Lung (tissue), 12 donors: ENCODE results near the gene TACR1. TPM values are rescaled to one million over a fixed set of nuclear protein-coding genes. Genes with fewer than 3 reads are reported as not detected.
A peak's percentile ranks its signal among the peaks of the same experiment; 100 is the strongest.
"Not testable (repeated sequence)": the region's sequence is repeated elsewhere in the genome, so short reads cannot be mapped to it uniquely, and the experiment has no call there.

Source experiments
- ATAC-seq: fragments of 200-7000 bp; cut with Tn5 transposase; one replicate; pipeline ENCODE4 v1.9.1; 2020; ENCODE audit warnings: moderate number of reproducible peaks; ENCODE audit not compliant: insufficient read depth, low FRiP score
- DNase-seq, 3 donors: peaks; one replicate each; pipeline ENCODE4 v3.0.0-alpha.2; 2013 to 2017
- H3K27ac ChIP-seq, 2 donors: one replicate each; pipeline ENCODE4 v1.5.1; 2013; ENCODE audit warnings: mild to moderate bottlenecking in 2 of 2, moderate library complexity in 2 of 2, control low read depth in 1 of 2, inconsistent platforms in 1 of 2, low read depth in 1 of 2, low read length in 1 of 2
- H3K27me3 ChIP-seq, 3 donors: one replicate each; pipeline ENCODE4 v1.5.1; 2013; ENCODE audit warnings: low read length in 2 of 3; ENCODE audit not compliant: control insufficient read depth in 3 of 3, insufficient read depth in 3 of 3
- H3K36me3 ChIP-seq, 4 donors: one replicate each; pipeline ENCODE4 v1.5.1; 2013; ENCODE audit warnings: low read length in 4 of 4, mild to moderate bottlenecking in 1 of 4, moderate library complexity in 1 of 4; ENCODE audit not compliant: control insufficient read depth in 4 of 4, insufficient read depth in 4 of 4
- H3K4me1 ChIP-seq, 5 donors: one replicate each; pipeline ENCODE4 v1.5.1; 2013; ENCODE audit warnings: low read length in 5 of 5, mild to moderate bottlenecking in 2 of 5, moderate library complexity in 1 of 5; ENCODE audit not compliant: control insufficient read depth in 5 of 5, insufficient read depth in 5 of 5
- H3K4me3 ChIP-seq: one replicate; pipeline ENCODE4 v1.5.1; 2013; ENCODE audit warnings: mild to moderate bottlenecking, control low read depth, moderate library complexity
- H3K9ac ChIP-seq, 2 donors: one replicate each; pipeline ENCODE4 v1.5.1; 2013; ENCODE audit warnings: low read length in 2 of 2, control low read depth in 1 of 2; ENCODE audit not compliant: insufficient read depth in 1 of 2
- H3K9me3 ChIP-seq, 4 donors: one replicate each; pipeline ENCODE4 v1.5.1; 2013; ENCODE audit warnings: low read length in 3 of 4, mild to moderate bottlenecking in 1 of 4, moderate library complexity in 1 of 4; ENCODE audit not compliant: control insufficient read depth in 4 of 4, insufficient read depth in 3 of 4
- WGBS, 2 donors: extraction: QIAGEN DNeasy Blood & Tissue Kit; methylation state at CpG; one replicate each; pipeline ENCODE4 v1.1.7; 2013; 5-methylcytosine and 5-hydroxymethylcytosine counted together
- polyA plus RNA-seq, 2 donors: library from polyadenylated mRNA; stranded (reverse); fragments of 200-250 nt; gene quantifications; one replicate each; pipeline ENCODE4 v1.2.1, GENCODE V29; 2013
- total RNA-seq, 2 donors: library from RNA; depleted of rRNA in 1 of 2; stranded (reverse); fragments of >200 nt in 1 of 2; gene quantifications; one replicate each; pipeline ENCODE4 v1.2.1, GENCODE V29; 2014 to 2021
- TF ChIP-seq, protein P1 (sequence below): IDR thresholded peaks from 2 replicates; pipeline ENCODE4 v1.5.1; 2012; ENCODE audit warnings: mild to moderate bottlenecking; ENCODE audit errors: control extremely low read depth, extremely low read depth
- donor health status: control.
- donor health status: control.
- donor health status: Bipolar disorder and iron deficiency.
- donor health status: healthy.
- donor health status: DM: yes; HTN: yes; CAD: no.

The TACR1 gene
- total and polyA plus RNA-seq, 4 donors = 0.33 to 1.6 (median 0.59) TPM

DNA sequence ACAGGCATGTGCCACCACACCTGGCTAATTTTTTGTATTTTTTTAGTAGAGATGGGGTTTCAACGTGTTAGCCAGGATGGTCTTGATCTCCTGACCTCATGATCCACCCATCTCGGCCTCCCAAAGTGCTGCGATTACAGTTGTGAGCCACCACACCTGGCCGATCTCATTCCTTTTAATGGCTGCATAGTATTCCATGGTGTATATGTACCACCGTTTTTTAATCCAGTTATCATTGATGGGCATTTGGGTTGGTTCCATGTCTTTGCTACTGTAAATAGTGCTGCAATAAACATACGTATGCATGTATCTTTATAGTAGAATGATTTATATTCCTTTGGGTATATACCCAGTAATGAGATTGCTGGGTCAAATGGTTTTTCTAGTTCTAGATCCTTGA lies 51.4 kb downstream of the TACR1 start:
- not testable (repeated sequence) for H3K27ac ChIP-seq, H3K4me3 ChIP-seq, ATAC-seq, H3K4me1 ChIP-seq, DNase-seq, H3K9me3 ChIP-seq, H3K36me3 ChIP-seq, H3K27me3 ChIP-seq, H3K9ac ChIP-seq
- WGBS, 2 donors = 94 to 96% methylated on average over 6 of the region's 6 CpGs

DNA sequence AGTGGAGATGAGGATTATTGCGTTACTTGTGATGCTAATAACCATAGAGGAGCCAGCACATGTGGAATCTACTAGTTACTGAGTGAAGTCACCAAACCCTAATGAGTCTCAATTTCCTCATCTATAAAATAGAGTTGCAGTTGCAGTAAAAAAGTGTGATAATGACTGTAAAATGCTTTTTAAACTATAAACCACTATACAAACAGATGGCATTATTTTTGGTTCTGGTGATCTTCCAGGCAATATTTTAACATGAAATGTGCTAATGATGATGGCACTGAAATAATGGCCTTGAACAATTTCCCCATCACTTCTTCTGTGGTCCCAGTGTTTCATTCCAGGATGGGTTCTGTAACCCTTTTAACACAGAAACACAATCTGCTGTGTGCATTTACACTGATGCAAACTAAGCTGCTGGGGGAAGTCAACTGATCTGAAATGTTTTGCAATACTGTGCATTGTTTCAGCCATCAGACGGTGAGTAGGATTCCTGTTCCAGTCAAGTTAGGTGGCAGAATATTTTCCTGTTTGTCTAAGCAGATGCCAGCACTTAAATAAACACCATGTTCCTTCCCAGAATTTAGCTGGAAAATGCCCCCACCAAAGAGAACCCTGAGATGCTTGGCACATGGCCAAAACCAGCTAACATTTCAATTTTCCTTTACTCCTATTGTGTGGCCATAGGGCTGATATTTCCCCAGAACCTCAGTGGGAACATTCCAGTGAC lies 52.6 kb downstream of the TACR1 start:
- no peak overlapping the region for H3K27ac ChIP-seq
- no peak overlapping the region for H3K4me3 ChIP-seq
- H3K36me3 ChIP-seq = no peaks in the 10 kb centered on the region
- TF ChIP-seq, protein P1, sequence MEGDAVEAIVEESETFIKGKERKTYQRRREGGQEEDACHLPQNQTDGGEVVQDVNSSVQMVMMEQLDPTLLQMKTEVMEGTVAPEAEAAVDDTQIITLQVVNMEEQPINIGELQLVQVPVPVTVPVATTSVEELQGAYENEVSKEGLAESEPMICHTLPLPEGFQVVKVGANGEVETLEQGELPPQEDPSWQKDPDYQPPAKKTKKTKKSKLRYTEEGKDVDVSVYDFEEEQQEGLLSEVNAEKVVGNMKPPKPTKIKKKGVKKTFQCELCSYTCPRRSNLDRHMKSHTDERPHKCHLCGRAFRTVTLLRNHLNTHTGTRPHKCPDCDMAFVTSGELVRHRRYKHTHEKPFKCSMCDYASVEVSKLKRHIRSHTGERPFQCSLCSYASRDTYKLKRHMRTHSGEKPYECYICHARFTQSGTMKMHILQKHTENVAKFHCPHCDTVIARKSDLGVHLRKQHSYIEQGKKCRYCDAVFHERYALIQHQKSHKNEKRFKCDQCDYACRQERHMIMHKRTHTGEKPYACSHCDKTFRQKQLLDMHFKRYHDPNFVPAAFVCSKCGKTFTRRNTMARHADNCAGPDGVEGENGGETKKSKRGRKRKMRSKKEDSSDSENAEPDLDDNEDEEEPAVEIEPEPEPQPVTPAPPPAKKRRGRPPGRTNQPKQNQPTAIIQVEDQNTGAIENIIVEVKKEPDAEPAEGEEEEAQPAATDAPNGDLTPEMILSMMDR = no peak
- 56 to 59% methylated on average over 2 of the region's 2 CpGs for WGBS, 2 donors
- H3K4me1 ChIP-seq = peaks cover 0 to 3% (median 0%) of the 10 kb centered on the region in 5 donors
- DNase-seq = peak in 1 of 3 donors; percentile 40
- no peaks in the 10 kb centered on the region for H3K27me3 ChIP-seq
- no peak for ATAC-seq
- H3K9me3 ChIP-seq = no peaks in the 10 kb centered on the region
- H3K9ac ChIP-seq = no peak overlapping the region

DNA sequence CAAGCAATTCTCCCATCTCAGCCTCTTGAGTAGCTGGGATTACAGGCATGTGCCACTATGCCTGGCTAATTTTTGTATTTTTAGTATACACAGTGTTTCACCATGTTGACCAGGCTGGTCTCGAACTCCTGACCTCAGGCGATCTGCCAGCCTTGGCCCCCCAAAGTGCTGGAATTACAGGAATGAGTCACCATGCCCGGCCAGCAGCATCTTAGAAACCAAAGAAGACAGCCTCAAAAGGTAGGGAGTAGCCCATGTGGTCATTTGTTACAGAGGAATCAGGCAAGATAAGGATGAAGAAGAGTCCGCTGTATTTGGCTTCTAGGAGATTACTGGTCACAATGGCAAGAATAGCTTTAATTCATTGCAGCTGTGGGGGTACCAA lies 53.1 kb downstream of the TACR1 start:
- not testable (repeated sequence) for H3K27ac ChIP-seq, H3K27me3 ChIP-seq, H3K36me3 ChIP-seq, ATAC-seq, H3K4me1 ChIP-seq, H3K4me3 ChIP-seq, H3K9ac ChIP-seq, DNase-seq, H3K9me3 ChIP-seq
- WGBS, 2 donors = 92% methylated on average over 4 of the region's 4 CpGs

DNA sequence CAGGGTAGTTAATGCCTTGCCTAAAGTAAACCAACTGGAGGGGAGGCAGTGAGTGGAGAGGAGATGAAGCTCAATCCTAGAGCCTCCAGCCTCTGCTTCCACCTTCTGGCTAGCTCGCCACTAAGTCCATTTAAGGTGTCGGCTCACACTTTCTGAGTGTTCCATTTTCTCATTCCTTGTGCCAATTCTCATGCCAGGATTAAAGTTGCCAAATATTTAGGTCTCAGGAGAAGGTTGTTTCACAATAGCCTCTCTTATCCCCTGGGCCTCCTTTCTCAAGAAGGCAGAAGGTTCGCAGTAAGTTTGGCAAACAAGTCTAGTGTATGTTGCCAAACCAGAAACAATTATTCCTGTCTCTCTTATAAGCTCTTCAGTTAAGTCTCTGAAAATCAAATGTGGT lies 57.2 kb downstream of the TACR1 start:
- no peak overlapping the region for H3K27ac ChIP-seq
- no peak overlapping the region for H3K9ac ChIP-seq
- 65 to 79% methylated on average over 3 of the region's 3 CpGs for WGBS, 2 donors
- no peak overlapping the region for H3K4me3 ChIP-seq
- DNase-seq = peak in 1 of 3 donors; percentile 27
- ATAC-seq = peak; percentile 55
- H3K9me3 ChIP-seq = no peaks in the 10 kb centered on the region
- peaks cover 0 to 14% (median 2%) of the 10 kb centered on the region in 5 donors for H3K4me1 ChIP-seq
- no peaks in the 10 kb centered on the region for H3K27me3 ChIP-seq
- TF ChIP-seq, protein P1 = no peak
- no peaks in the 10 kb centered on the region for H3K36me3 ChIP-seq
